ENCODE measurements around the gene OAF. TPM values are rescaled to one million over a fixed set of nuclear protein-coding genes. Genes with fewer than 3 reads are reported as not detected.

Gene OAF
- total and polyA plus RNA-seq, 4 donors, result 15.0 to 151 (median 82.0) TPM

- no peak for DNase-seq (ENCODE audit: low spot score)
- H3K9me3 ChIP-seq (ENCODE audit: control insufficient read depth in 4 of 4, low read length in 3 of 4), result no peaks in the 10 kb centered on the region
- H3K36me3 ChIP-seq (ENCODE audit: control insufficient read depth in 4 of 4, insufficient read depth in 3 of 4, low read depth in 1 of 4, low read length in 3 of 4), result peaks cover 0 to 5% (median 0%) of the 10 kb centered on the region in 4 donors
- H3K9ac ChIP-seq (ENCODE audit: low read depth in 1 of 2, low read length in 2 of 2), result peak overlapping the region; percentile 90 to 94
- H3K4me1 ChIP-seq (ENCODE audit: control insufficient read depth in 4 of 4, insufficient read depth in 4 of 4, low read length in 3 of 4), result peaks cover 14 to 72% (median 35%) of the 10 kb centered on the region in 4 donors
- no peaks in the 10 kb centered on the region for H3K27me3 ChIP-seq (ENCODE audit: control insufficient read depth in 4 of 4, insufficient read depth in 4 of 4, low read length in 3 of 4)
- TF ChIP-seq NR2F2 (IDR thresholded peaks at IDR 0.05) (no peak), HNF4A (conservative IDR thresholded peaks at IDR 0.05) (no peak), RAD21 (IDR thresholded peaks at IDR 0.05) (no peak), FOXA1 (IDR thresholded peaks at IDR 0.05) (no peak), GABPA (IDR thresholded peaks at IDR 0.05 in 1 of 2, conservative IDR thresholded peaks at IDR 0.05 in 1 of 2) (no peak), YY1 (IDR thresholded peaks at IDR 0.05) (no peak), ZBTB33 (IDR thresholded peaks at IDR 0.05) (no peak), RXRA (IDR thresholded peaks at IDR 0.05) (no peak), HNF4G (IDR thresholded peaks at IDR 0.05) (no peak), ATF3 (IDR thresholded peaks at IDR 0.05) (no peak), SP1 (IDR thresholded peaks at IDR 0.05) (no peak), FOXA2 (IDR thresholded peaks at IDR 0.05) (no peak), CTCF (IDR thresholded peaks at IDR 0.05; ENCODE audit: low read depth, low read length, missing input control) (no peak), EGR1 (IDR thresholded peaks at IDR 0.05; ENCODE audit: low read depth in 2 of 2) (no peak), JUND (IDR thresholded peaks at IDR 0.05) (no peak), TAF1 (conservative IDR thresholded peaks at IDR 0.05) (no peak)
- TF ChIP-seq, protein P1, sequence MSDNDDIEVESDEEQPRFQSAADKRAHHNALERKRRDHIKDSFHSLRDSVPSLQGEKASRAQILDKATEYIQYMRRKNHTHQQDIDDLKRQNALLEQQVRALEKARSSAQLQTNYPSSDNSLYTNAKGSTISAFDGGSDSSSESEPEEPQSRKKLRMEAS (IDR thresholded peaks at IDR 0.05), result no peak
- peak overlapping the region; percentile 59 to 88 (median 80) for H3K4me3 ChIP-seq (ENCODE audit: low read depth in 1 of 3, low read length in 3 of 3)
- H3K27ac ChIP-seq (ENCODE audit: low read depth in 1 of 2, low read length in 2 of 2), result peak overlapping the region; percentile 93 to 95
- 12% methylated on average over 26 of the region's 26 CpGs for WGBS
Measured at GRCh38 chr11:120209746-120210625, 846 bp upstream of the OAF start.

- Histone ChIP-seq H3K36me3 (ENCODE audit: control insufficient read depth in 4 of 4, insufficient read depth in 3 of 4, low read depth in 1 of 4, low read length in 3 of 4) (peaks cover 0 to 5% (median 0%) of the 10 kb centered on the region in 4 donors), H3K9me3 (ENCODE audit: control insufficient read depth in 4 of 4, low read length in 3 of 4) (no peaks in the 10 kb centered on the region), H3K9ac (ENCODE audit: low read depth in 1 of 2, low read length in 2 of 2) (peak overlapping the region; percentile 98 to 99), H3K27ac (ENCODE audit: low read depth in 1 of 2, low read length in 2 of 2) (peak overlapping the region; percentile 93 to 95), H3K4me1 (ENCODE audit: control insufficient read depth in 4 of 4, insufficient read depth in 4 of 4, low read length in 3 of 4) (peaks cover 24 to 72% (median 49%) of the 10 kb centered on the region in 4 donors), H3K4me3 (ENCODE audit: low read depth in 1 of 3, low read length in 3 of 3) (peak overlapping the region; percentile 88 to 96 (median 88)), H3K27me3 (ENCODE audit: control insufficient read depth in 4 of 4, insufficient read depth in 4 of 4, low read length in 3 of 4) (no peaks in the 10 kb centered on the region)
- no peak for DNase-seq (ENCODE audit: low spot score)
- 7% methylated on average over 18 of the region's 18 CpGs for WGBS
- TF ChIP-seq FOXA1 (IDR thresholded peaks at IDR 0.05) (no peak), ATF3 (IDR thresholded peaks at IDR 0.05) (no peak), RXRA (IDR thresholded peaks at IDR 0.05) (no peak), RAD21 (IDR thresholded peaks at IDR 0.05) (peak in 1 of 2 donors; percentile 4)
Measured at GRCh38 chr11:120211522-120212258, 858 bp downstream of the OAF start.
